Inflammatory macrophage treated with lipopolysaccharide for 1 hour (primary cell): ENCODE results near the gene SH2B2.
"Not testable (repeated sequence)": the region's sequence is repeated elsewhere in the genome, so short reads cannot be mapped to it uniquely, and the experiment has no call there.

Source experiments
- DNase-seq, 2 donors: peaks; one replicate each; pipeline ENCODE4 v3.0.0-alpha.2; 2020 to 2022

The SH2B2 gene

DNA sequence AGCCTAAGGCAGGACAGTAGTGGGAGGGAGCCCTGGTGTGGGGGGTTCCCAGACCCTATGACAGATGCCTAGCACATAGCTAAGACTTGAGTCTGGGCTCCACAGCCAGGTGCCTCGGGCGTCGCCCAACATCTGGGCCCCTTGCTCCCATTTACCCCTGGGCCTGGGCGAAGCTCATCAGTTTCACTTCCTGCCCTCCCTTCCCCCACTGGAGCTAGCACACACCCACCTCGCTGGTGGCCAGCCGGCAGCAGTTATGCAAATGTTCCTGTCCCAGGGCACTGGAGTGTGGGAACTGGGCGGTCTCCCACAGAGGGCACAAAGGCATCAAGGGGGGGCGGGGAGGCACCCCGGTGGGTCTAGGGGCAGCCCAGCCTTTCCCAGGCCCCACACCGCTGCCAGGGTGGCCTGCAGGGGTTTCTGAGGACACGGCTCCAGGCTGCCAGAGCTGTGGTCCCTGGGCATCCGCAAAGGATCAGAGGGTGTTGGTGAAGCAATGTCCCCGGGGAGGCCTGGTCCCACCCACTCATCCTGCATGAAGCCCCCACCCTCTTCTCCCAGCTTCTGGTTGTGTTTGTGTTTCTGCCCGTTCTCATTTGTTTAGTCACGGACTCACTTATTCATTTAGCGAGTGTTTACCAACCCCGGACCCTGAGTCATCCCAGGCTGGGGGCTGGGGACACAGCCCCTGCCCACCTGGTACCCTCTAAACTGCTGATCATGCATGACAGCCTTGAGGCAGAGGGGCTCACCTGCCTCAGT lies 20.4 kb downstream of the SH2B2 start:
- peak; percentile 82 to 84 for DNase-seq

GRCh38 chr7:102310414-102310815 lies 23.7 kb downstream of the SH2B2 start:
- no peak for DNase-seq

DNA sequence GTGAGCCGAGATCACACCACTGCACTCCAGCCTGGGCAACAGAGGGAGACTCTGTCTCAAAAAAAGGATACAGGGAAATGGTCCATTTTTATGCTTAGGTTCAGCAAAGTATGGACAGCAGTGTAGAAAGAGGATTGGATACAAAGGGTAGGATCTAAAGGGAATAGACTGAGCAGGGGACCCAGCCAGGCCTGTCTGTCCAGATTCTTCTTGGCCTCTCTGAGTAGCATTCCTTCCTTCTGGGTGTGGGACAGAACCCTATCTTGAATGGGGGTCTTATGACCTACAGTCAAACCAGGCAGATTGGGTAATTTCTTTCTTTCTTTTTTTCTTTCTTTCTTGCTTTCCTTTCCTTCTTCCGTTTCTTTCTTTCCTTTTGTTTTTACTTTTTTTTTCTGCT lies 25.6 kb downstream of the SH2B2 start:
- DNase-seq: no peak

GRCh38 chr7:102313997-102314780 lies 27.5 kb downstream of the SH2B2 start:
- no peak for DNase-seq

GRCh38 chr7:102317231-102318059 lies 30.8 kb downstream of the SH2B2 start:
- no peak for DNase-seq

DNA sequence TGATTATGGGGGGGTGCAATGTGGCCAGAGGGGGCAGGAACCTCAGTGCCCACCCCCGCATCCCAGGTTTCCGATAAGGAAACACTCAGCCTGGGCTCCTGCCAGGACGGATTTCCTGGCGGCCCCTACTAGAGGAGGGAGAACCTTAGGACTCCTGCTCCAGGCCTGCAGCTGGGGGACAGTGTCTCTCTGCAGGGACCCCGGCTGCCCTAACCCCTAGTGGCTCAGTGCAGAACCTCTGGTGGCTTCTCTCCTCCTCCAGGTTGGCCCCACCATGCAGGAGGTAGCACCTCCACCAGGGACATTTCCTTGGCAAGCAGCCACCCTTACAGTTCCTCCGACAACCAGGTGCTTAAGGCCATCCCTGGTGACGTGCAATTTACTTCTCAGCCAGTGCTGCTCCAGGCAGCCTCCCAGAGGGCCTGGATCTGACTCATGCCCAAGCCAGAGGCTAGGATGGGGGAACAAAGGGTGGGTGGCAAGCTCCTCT lies 31.9 kb downstream of the SH2B2 start:
- no peak for DNase-seq

- DNase-seq: no peak
Measured at GRCh38 chr7:102319671-102320070, 33.0 kb downstream of the SH2B2 start.

GRCh38 chr7:102320181-102320580 lies 33.5 kb downstream of the SH2B2 start:
- no peak for DNase-seq

DNA sequence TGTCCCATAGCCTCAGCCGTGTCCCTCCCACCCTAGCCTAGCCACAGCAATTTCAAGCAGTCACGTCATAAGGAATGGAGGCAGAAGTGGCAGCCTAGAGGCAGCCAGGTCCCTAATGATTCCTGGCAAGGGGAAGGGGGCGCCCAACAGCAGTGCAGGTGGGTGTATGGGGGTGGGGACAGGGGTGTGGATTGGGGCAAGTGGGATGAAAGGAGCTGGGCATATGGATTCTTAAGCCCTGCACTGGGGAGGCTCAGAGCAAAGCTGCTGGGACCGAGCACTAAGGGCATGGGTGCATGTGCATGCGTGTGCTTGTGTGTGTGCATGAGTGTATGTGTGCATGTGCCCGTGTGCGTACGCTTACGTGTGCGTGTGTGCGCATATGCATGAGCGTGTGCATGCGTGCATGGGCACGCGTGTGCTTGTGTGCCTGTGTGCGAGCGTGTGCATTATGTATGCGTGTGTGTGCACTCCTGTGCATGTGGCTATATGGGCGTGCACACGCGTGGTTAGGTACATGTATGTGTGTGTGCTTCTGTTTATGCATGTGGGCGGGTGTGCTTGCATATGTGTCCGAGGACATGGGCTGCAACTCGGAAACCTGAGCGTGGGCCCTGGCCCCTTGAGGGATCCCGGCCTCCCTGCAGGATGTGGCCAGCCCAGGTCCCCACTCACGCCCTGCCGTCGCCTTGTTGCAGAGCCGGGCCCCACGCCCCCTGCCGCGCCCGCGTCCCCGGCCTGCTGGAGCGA lies 34.1 kb downstream of the SH2B2 start:
- DNase-seq: no peak

GRCh38 chr7:102321351-102322201 lies 34.9 kb downstream of the SH2B2 start:
- DNase-seq: peak in 1 of 2 donors; percentile 6

DNA sequence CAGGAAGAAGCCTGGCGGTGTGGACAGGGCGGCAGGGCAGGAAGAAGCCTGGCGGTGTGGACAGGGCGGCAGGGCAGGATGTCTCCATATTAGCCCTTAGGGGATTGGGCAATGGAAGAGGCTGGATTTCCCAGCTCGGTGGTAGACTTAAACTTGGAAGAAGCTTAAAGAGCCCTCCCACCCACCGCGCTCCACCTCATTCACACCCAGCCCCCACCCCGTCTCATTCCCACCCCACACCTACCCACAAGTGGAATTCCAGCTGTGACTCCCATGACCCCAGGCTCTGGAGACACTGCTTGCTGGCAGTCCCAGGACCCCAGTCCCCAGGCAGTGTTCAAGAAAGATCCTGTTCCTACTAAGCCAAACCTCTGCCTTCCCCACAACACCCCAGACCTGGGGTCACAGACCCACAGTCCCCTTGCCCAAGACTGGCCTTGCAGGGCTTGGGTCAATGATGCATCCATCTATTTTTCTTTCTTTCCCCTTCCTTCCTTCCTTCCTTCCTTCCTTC lies 35.6 kb downstream of the SH2B2 start:
- no peak for DNase-seq

DNA sequence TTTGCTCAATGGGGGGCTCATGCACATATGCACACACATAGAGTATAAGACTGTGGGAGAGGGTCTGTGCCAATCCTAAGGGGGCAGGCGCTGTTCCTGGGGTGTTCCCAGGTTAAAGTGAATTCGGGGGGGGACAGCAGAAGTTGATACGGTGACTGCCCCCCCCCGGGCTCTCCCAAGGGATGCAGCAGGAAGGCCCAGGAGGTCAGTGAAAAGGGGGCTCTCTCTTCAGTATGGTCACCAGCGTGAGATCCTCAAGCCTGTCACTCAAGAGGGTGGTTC lies 37.2 kb downstream of the SH2B2 start:
- no peak for DNase-seq

- not testable (repeated sequence) for DNase-seq
Measured at GRCh38 chr7:102325106-102325505, 38.4 kb downstream of the SH2B2 start.

DNA sequence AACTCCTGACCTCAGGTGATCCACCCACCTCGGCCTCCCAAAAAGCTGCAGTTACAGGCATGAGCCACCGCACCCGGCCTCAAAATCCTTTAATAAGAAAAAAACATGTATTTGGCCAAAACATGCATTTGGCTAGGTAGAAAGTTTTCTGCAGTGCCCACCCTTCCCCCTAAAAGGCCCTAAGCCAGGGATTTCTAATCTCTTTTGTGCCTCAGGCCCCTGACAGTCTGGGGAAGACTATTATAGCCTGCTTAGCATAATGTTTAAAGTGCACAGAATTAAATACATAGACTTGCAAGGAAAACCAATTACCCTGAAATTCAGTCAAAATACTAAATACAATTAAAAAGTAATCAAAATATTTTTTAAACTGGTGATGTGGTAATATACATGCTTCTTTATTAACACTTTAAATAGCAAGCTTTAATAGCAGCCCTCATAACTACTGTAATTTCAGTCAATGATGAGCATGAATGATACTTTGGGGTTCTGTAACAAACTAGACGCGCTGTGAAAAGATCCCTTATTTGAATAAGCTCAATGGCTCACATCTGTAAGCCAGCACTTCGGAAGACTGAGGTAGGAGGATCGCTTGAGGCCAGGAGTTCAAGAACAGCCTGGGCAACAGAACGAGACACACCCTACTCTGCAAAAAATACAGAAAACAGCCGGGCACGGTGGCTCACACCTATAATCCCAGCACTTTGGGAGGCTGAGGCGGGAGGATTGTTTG lies 39.7 kb downstream of the SH2B2 start:
- no peak for DNase-seq

- DNase-seq: not testable (repeated sequence)
Measured at GRCh38 chr7:102327183-102327582, 40.5 kb downstream of the SH2B2 start.

DNA sequence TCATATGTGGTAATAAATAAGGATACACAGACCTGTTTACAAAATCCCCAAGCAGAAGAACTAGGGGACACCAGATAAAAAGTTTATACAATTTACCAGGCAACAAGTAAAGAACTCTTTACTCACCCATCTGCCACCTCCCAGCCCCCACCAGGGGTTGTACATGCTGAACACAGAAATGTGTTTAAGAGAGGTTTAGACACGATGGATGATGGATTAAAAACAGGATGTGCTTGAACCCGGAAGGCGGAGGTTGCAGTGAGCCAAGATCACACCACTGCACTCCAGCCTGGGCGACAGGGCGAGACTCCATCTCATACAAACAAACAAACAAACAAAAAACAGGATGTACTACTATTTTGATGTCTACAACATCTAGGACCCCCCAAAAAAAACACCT lies 42.2 kb downstream of the SH2B2 start:
- DNase-seq: not testable (repeated sequence)

GRCh38 chr7:102329366-102329765 lies 42.7 kb downstream of the SH2B2 start:
- DNase-seq: peak; percentile 5 to 9

DNA sequence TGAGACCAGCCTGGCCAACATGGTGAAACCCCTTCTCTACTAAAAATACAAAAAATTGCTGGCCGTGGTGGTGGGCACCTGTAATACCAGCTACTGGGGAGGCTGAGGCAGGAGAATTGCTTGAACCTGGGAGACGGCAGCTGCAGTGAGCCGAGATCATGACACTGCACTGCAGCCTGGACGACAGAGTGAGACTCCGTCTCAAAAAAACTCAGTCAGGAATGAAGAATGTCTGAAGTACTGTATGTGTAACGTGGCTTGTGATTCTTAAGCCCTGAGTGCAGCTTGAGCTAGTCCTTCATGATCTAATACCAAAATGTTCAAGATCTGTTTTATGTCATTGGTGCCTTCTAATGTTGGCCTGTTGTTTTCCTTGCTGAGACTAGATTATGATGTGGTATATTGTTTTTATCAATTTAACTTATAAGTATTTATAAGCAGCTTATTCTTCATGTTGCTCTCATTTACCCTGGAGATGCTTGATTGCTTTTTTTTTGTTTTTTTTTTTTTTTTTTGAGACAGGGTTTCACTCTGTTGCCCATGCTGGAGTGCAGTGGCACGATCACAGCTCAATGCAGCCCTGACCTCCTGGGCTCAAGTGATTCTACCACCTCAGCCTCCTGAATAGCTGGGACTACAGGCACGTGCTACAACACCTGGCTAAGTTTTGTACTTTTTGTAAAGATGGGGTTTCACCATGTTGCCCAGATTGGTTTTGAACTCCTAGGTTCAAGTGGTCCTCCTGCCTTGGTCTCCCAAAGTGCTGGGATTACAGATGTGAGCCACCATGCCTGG lies 44.2 kb downstream of the SH2B2 start:
- not testable (repeated sequence) for DNase-seq

GRCh38 chr7:102335574-102335973 lies 48.9 kb downstream of the SH2B2 start:
- not testable (repeated sequence) for DNase-seq

DNA sequence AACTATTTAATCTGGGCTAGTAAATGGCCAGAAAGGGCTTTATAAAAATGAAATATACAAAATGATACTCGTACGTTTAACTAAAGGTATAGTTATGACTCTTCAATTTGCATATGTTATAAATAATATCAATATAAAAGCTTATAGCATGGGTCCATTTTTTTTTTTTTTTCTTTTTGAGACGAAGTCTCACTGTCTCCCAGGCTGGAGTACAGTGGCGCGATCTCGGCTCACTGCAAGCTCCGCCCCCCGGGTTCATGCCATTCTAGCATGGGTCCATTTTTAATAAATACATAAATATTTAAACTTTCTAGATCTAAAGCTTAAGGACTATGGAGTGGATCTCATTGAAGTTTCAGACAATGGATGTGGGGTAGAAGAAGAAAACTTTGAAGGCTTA lies 50.3 kb downstream of the SH2B2 start:
- DNase-seq: not testable (repeated sequence)
